ENCODE measurements around the gene CDCP1. TPM values are rescaled to one million over a fixed set of nuclear protein-coding genes. Genes with fewer than 3 reads are reported as not detected.

The CDCP1 gene
- total RNA-seq, 2 experiments from 2014 or later = 1.7 to 1.8 TPM

DNA sequence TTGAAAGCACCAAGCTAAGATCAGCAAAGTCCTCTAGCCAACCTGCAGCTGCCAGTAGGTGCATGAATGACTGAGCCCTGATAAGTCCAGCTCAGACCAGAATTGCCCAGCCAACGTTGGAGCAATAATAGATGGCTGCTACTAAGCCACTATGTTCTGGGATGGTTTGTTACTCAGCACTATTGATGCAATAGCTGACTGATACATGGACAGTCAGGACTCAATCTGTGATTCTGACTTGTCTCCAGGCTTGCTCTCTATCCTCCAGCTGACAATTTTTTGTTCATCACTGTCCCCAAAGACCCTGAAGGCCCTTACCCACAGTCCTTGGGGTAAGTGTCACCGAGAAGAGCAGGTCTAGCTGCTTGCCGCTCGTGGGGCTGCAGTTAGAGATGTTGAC, 55.3 kb downstream of the CDCP1 start:
- H3K27ac Mint-ChIP-seq = no peak overlapping the region
- TF ChIP-seq, protein P1, sequence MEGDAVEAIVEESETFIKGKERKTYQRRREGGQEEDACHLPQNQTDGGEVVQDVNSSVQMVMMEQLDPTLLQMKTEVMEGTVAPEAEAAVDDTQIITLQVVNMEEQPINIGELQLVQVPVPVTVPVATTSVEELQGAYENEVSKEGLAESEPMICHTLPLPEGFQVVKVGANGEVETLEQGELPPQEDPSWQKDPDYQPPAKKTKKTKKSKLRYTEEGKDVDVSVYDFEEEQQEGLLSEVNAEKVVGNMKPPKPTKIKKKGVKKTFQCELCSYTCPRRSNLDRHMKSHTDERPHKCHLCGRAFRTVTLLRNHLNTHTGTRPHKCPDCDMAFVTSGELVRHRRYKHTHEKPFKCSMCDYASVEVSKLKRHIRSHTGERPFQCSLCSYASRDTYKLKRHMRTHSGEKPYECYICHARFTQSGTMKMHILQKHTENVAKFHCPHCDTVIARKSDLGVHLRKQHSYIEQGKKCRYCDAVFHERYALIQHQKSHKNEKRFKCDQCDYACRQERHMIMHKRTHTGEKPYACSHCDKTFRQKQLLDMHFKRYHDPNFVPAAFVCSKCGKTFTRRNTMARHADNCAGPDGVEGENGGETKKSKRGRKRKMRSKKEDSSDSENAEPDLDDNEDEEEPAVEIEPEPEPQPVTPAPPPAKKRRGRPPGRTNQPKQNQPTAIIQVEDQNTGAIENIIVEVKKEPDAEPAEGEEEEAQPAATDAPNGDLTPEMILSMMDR (IDR thresholded peaks at IDR 0.05) = no peak
- DNase-seq (no peak), ATAC-seq (ENCODE audit: poor library complexity) (no peak)
- Histone ChIP-seq H3K4me3 (ENCODE audit: low read length) (no peak overlapping the region), H3K36me3 (ENCODE audit: insufficient read depth, low read length) (no peaks in the 10 kb centered on the region), H3K9me3 (ENCODE audit: control insufficient read depth in 1 of 2, insufficient read depth in 1 of 2, low read length in 2 of 2) (peaks cover 0 to 14% of the 10 kb centered on the region in 2 experiments), H3K27ac (ENCODE audit: low read depth in 1 of 2, low read length in 2 of 2) (no peak overlapping the region), H3K4me1 (ENCODE audit: insufficient read depth, low read length) (peaks cover 4% of the 10 kb centered on the region), H3K27me3 (ENCODE audit: control insufficient read depth in 1 of 2, insufficient read depth in 2 of 2, low read length in 2 of 2) (no peaks in the 10 kb centered on the region)
- no peak overlapping the region for H3K4me3 Mint-ChIP-seq
- intact Hi-C loops (cut with DNase I, micrococcal nuclease) = no loop called here
- ChIA-PET CTCF (no interaction called here), POLR2A (no interaction called here)
- H3K9me3 Mint-ChIP-seq = no peaks in the 10 kb centered on the region
- no peaks in the 10 kb centered on the region for H3K27me3 Mint-ChIP-seq
- peaks cover 6% of the 10 kb centered on the region for H3K4me1 Mint-ChIP-seq (ENCODE audit: low read depth)
- peaks cover 24% of the 10 kb centered on the region for H3K36me3 Mint-ChIP-seq (ENCODE audit: low read depth)

DNA sequence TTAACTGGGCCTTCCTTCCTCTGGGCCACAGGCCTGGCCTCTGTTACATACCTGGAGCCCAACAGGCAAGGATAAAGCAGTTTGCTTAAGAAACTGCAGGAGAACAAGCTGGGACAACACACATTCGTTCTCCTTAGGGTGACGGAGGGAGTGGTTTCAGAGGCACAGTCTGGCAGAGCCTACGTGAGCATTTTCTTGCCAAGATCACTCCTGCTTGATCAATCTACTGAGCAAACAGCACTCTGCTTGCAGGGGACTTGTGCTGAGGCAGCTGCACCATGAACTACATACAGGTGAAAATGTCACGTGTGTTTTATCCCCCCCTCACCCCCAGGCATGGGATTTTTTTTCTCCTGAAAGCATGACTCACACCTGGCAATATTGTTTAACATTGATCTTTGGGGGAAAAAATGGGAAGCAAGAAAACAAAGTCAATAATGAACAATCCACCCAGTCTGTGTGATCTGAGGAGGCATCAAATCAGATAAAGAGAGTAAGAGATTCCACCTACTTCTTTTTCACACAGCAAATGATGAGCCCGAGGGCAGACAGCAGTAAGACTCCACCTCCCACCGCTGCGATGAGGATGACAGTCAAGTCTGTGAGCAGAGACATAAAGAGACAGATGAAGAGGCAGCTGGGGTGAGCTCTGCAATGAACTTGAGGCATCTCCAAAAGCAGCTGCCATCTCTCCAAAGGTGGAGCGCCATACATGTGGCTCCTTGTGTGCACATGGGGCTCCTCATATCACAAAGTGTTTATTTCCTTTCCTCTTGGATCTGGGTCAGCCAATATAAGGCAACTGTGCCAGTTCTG, 57.4 kb downstream of the CDCP1 start:
- no peaks in the 10 kb centered on the region for H3K4me1 ChIP-seq (ENCODE audit: insufficient read depth, low read length)
- H3K27ac ChIP-seq (ENCODE audit: low read depth in 1 of 2, low read length in 2 of 2) = no peak overlapping the region
- intact Hi-C loops (cut with DNase I, micrococcal nuclease) = no loop called here
- Mint-ChIP-seq H3K9me3 (no peaks in the 10 kb centered on the region), H3K27me3 (no peaks in the 10 kb centered on the region), H3K4me1 (ENCODE audit: low read depth) (peaks cover 6% of the 10 kb centered on the region), H3K27ac (no peak overlapping the region), H3K4me3 (no peak overlapping the region), H3K36me3 (ENCODE audit: low read depth) (peaks cover 30% of the 10 kb centered on the region)
- ChIA-PET POLR2A (no interaction called here), CTCF (no interaction called here)
- no peak for DNase-seq
- H3K4me3 ChIP-seq (ENCODE audit: low read length) = no peak overlapping the region
- TF ChIP-seq, protein P1 (IDR thresholded peaks at IDR 0.05) = no peak
- no peak for ATAC-seq (ENCODE audit: poor library complexity)
- H3K9me3 ChIP-seq (ENCODE audit: control insufficient read depth in 1 of 2, insufficient read depth in 1 of 2, low read length in 2 of 2) = peaks cover 0 to 7% of the 10 kb centered on the region in 2 experiments
- H3K36me3 ChIP-seq (ENCODE audit: insufficient read depth, low read length) = no peaks in the 10 kb centered on the region
- no peaks in the 10 kb centered on the region for H3K27me3 ChIP-seq (ENCODE audit: control insufficient read depth in 1 of 2, insufficient read depth in 2 of 2, low read length in 2 of 2)

DNA sequence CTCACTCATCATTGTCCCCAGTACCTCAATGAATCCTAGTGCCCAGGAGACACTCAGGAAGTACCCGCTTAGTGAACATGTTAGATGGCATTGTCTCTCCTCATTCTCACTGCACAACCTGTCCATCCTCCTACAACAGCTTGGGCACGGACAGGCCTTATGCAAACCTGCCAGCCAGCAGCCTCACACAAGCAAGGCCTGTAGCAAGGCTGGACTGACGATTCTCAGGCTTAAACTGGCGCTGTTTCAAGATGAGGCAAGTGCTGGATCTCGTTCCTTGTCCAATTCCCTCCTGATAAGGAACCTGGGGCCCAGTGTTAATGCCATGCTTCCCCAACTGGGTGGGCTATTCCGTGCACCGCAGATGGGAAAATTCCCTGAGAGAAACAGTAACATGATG, 59.0 kb downstream of the CDCP1 start:
- peaks cover 6% of the 10 kb centered on the region for H3K4me1 Mint-ChIP-seq (ENCODE audit: low read depth)
- H3K27me3 Mint-ChIP-seq = no peaks in the 10 kb centered on the region
- ChIA-PET POLR2A (no interaction called here), CTCF (no interaction called here)
- DNase-seq (no peak), ATAC-seq (ENCODE audit: poor library complexity) (no peak)
- no peaks in the 10 kb centered on the region for H3K9me3 Mint-ChIP-seq
- Histone ChIP-seq H3K36me3 (ENCODE audit: insufficient read depth, low read length) (no peaks in the 10 kb centered on the region), H3K9me3 (ENCODE audit: control insufficient read depth in 1 of 2, insufficient read depth in 1 of 2, low read length in 2 of 2) (peaks cover 0 to 7% of the 10 kb centered on the region in 2 experiments), H3K27ac (ENCODE audit: low read depth in 1 of 2, low read length in 2 of 2) (no peak overlapping the region), H3K4me3 (ENCODE audit: low read length) (no peak overlapping the region), H3K4me1 (ENCODE audit: insufficient read depth, low read length) (no peaks in the 10 kb centered on the region), H3K27me3 (ENCODE audit: control insufficient read depth in 1 of 2, insufficient read depth in 2 of 2, low read length in 2 of 2) (peaks cover 0 to 2% of the 10 kb centered on the region in 2 experiments)
- peaks cover 24% of the 10 kb centered on the region for H3K36me3 Mint-ChIP-seq (ENCODE audit: low read depth)
- TF ChIP-seq, protein P1 (IDR thresholded peaks at IDR 0.05) = no peak
- intact Hi-C loops (cut with DNase I, micrococcal nuclease) = no loop called here
- H3K4me3 Mint-ChIP-seq = no peak overlapping the region
- no peak overlapping the region for H3K27ac Mint-ChIP-seq
